GM21360 (cell line): ENCODE results near the gene DRAM2.

Experiments
- ATAC-seq: cut with Tn5 transposase; IDR thresholded peaks from one replicate; pipeline ENCODE4 v1.9.1; 2021; ENCODE audit warnings: mild to moderate bottlenecking, moderate library complexity; ENCODE audit not compliant: unreplicated experiment

Gene DRAM2

DNA sequence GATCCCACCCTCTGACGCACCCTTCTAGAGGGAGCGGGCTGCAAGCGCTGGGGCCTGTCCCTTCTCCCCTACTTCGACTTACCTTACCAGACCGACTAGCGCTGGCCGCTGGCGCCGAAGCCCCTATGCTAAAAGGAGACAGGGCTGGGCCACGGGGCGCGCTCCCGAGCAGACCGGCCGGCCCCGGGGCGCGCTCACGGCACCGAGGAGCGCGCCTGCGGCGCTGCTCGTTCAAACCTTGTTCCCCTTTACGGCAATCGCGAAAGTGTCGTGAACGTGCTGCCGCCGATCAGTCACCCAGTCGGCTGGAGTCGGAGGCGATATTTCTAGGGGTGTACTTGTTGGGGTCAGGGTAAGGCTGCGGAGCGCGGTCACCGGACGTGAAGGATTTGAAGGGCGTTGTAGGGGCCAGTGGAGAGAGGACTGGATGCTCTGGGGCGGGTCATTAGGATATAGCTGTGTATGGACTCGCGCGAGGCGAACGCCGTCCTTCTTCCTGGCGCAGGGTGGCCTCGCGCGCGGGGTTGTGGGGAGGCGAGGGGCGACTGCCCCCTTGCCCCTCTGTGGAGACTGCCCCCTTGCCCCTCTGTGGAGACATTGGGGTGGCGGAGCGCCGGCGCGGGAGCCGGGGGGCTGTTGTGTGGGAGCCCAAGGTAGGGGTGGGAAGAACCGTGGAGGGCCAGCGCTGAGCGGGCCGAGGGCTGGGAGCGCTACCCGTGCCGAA lies at the start of gene DRAM2, which contains the start of gene CEPT1:
TSS of gene DRAM2 (minus strand) at position 138 of the 724 bp plus-strand sequence. CDS start 8,539 bp downstream, outside the sequence.
TSS of gene CEPT1 (plus strand) at position 268 of the 724 bp plus-strand sequence. CDS start 7,492 bp downstream, outside the sequence.
- ATAC-seq: peak; percentile 70

DNA sequence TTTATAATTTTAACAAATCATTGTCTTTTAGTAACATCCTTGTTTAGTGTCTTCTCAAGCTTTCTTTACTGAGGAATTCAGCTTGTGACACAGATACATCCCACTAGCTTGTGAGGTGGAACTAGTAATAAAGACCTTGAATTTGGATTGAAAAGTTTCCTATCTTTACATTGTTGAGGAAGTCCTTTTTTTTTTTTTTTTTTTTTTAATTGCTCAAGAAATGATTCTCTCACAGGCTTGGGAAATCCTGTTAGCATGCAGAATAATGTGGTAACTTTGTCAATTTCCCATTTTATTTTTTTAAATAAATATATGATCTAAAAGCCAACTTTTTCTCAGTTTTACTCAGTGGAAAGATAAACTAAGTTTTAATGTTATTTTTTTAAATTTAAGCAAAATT lies 44.8 kb upstream of the DRAM2 start:
- ATAC-seq: no peak

GRCh38 chr1:111183308-111184069 lies 43.6 kb upstream of the DRAM2 start:
- no peak for ATAC-seq

- ATAC-seq: no peak
Measured at GRCh38 chr1:111182052-111182451, 42.2 kb upstream of the DRAM2 start.

GRCh38 chr1:111179968-111180533 lies 40.2 kb upstream of the DRAM2 start:
- ATAC-seq: no peak

GRCh38 chr1:111176678-111177077 lies 36.8 kb upstream of the DRAM2 start:
- no peak for ATAC-seq

GRCh38 chr1:111175349-111175748 lies 35.5 kb upstream of the DRAM2 start:
- no peak for ATAC-seq

DNA sequence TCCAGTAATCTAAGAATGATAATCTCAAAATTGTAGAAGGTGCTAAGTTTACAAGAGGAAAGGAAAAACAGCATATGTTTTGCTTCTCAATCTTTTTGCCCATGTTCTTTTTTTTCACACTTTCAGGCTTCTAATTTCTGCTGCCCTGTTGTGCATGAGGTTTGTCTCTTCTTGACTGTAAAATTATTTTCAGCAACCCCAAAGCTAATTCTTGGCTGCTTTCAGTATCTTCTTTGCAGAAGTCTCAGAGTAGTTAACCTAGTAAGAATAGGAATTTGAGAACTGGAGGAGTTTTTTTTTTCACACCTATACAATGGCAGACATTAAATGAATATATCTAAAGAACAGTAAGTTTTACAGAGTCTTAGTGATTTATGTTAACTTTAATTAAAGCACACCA lies 34.2 kb upstream of the DRAM2 start:
- ATAC-seq: no peak

DNA sequence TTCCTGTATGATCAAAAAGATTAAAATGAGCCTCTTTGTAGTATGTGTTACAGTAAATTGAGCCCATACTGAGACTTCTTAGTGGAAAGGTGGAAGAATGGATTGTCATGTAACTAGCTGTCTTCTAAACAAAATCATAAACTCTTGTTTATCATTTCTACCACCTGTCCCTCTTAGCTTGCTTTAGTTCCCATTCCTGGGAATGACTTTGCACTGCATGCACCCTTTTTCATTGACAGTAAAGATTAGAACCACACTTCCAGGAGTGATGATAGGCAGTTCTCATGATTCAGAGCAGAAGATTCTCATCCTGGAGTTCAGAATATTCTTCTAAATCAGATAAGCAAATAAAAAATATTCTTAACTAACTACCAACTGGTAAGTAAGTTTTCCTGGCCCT lies 32.6 kb upstream of the DRAM2 start:
- ATAC-seq: no peak

DNA sequence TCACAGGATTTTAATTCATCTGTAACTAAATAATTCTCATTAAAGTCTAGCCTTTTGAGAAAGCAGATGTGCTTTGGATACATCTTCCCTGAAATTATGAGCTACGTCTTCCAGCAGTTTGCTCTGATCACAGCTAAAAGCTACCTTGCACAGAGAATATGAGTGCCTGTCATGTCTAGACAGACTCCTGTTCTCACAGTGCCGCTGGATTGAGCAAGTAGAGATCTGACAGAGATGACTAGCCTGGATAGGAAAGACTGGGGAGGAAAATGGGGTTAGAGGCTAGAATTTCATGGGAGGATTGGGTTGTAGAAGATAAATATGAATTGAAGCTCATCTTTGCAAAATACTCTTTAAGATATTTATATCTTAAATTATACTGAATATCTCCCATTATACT lies 24.3 kb upstream of the DRAM2 start:
- no peak for ATAC-seq

DNA sequence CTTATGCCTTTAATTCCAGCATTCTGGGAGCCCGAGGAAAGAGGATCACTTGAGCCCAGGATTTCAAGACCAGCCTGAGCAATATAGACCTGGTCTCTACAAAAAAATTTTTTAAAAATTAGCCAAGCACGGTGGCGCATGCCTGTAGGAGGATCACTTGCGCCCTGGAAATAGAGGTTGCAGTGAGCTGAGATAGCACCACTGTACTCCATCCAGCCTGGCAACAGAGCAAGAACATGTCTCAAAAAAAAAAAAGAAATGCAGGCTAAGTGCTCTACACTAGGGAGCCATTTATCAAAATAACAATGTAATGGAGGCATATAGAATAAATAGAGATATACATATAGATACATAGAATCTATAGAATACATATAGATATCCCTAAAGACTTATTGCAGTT lies 23.5 kb upstream of the DRAM2 start:
- ATAC-seq: no peak

DNA sequence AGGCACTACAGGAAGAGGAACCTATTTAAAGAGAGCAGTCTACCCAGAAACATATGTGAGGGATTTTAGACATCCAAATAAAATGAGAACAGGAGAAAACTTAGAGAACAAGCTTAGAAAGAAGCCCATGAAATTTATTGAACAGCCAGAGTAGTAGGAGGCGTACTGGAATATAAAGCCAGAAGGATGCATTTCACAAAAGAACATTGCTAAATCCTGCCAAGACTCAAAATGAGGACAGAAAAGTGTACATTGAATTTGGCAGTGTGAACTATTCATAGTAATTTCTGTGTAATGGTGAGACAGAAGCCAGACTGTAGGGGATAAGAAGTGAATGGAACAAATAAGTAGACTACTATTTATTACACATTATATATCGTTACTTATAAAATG lies 22.6 kb upstream of the DRAM2 start:
- no peak for ATAC-seq

- ATAC-seq: no peak
Measured at GRCh38 chr1:111161843-111162487, 22.1 kb upstream of the DRAM2 start.

DNA sequence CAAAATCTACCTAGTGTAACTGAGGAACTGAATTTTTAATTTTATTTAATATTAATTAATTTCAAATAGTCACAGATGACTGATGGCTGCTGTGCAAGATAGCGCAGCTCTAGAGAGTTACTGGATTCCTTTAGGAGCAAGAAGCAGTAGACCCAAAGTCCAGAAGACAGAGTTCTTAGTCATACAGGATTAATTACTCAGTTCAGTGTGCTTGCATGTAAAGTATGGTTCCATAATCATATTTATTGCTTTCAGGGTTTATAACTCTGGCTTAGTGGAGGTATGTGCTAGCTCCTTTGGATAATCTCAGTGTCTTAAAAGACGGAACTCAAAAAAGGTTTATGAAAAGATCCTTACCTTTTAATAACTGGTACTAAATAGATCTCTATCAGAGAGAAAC lies 17.5 kb upstream of the DRAM2 start:
- no peak for ATAC-seq

- ATAC-seq: no peak
Measured at GRCh38 chr1:111154021-111154999, 14.4 kb upstream of the DRAM2 start.

DNA sequence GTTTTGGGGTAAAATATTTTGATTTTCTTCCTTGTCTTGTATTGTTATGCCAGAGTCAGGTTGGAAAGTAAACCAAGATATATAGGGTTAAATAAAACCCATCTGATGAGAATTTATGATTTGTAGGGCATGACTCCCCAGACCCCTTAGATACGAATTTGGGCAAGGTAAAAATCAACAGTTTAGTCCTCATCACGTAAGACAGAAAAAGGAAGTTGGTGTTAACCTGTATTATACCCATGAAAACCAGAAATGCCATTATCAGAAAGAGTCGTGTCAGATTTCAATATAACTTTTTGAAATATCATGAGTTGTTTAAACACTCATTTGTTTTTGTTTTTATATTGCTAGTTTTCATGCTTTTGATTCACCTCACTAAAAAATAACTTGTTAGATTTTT lies 11.9 kb upstream of the DRAM2 start:
- no peak for ATAC-seq

- peak; percentile 51 for ATAC-seq
Measured at GRCh38 chr1:111148376-111148881, 8.5 kb upstream of the DRAM2 start.

GRCh38 chr1:111147948-111148347 lies 8.1 kb upstream of the DRAM2 start:
- ATAC-seq: no peak

DNA sequence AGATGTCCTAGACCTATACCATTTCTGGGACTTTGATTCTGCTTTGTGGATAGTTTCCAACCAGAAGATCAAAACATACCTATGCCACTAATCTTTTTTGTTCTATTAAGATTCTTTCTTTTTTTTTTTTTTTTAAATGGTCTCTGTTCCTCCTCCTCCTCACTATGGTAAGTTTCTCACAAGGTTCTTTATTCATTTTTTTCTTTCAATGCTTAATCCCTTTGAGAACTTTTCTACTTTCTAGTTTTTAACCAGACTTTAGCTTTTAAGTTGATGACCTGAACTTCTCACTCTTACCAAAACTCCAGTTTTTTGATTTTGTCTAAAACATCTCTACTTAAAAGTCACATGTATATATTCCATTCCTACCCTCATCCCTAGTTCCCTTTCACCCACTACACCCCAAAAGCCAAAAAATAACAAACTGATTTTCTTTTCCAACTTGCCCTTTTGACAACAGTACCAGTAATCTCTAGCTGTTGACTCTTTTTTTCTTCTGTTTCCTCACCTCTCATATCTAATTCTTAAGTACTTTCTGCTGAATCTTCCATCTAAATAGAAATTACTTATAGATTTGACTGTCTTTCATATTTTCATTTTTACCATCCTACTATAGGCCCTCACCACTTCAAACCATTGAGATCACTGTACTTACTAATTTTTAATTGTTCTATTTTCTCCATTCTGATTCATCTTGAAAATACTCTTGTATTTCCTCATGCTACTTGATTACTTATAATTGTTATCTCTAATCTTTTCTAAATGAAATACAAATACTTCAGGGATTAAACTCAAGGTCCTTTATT lies 6.3 kb upstream of the DRAM2 start:
- no peak for ATAC-seq
